ENCODE measurements around the gene MBOAT1.

MBOAT1 gene

DNA sequence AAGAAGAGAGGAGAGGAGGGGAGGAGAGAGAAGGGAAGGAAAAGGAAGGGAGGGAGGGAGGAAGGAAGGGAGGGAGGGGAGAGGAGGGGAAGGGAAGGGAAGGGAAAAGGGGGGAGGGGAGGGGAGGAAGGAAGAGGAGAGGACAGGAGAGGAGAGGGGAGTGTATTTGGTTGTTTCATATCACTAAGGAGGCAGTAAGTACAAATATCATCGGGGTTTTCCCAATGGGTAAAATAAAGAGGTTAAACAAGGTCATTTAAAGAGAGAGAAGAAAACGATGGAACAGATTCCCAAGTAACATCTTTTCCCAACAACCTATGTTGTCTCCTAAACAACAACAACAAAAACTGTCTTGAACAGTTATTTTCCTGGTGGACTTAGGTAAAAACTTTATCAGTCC lies 43.6 kb downstream of the MBOAT1 start:
- Histone ChIP-seq H3K4me1 (ENCODE audit: control insufficient read depth, insufficient read depth, low read length) (peaks cover 10% of the 10 kb centered on the region), H3K36me3 (ENCODE audit: control insufficient read depth in 2 of 2, insufficient read depth in 2 of 2, low read length in 2 of 2) (no peaks in the 10 kb centered on the region), H3K27ac (ENCODE audit: low read length) (no peak overlapping the region), H3K9me3 (ENCODE audit: control insufficient read depth in 2 of 2, low read length in 2 of 2) (no peaks in the 10 kb centered on the region), H3K4me3 (ENCODE audit: low read length in 2 of 2) (no peak overlapping the region), H3K9ac (ENCODE audit: low read length in 2 of 2) (no peak overlapping the region), H3K27me3 (ENCODE audit: control insufficient read depth in 1 of 2, insufficient read depth in 2 of 2, low read length in 2 of 2) (no peaks in the 10 kb centered on the region)

DNA sequence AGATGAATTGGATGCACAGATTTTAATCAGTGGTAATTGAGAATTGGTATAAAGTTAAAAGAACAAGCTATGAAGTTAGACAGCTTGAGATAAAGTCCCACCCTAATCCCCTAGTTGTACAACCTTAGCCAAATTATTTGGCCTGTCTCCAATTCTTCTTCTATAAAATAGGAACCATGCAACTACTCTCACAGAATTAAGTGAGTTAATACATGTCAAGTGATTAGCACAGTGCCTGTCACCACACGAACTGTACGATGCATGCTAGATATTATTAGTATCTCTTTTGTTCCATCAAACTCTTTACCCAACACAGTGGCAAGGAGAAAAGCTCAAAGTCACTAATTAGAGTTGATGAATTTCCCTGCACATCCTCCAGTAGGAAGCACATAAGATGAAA lies 44.7 kb downstream of the MBOAT1 start:
- Histone ChIP-seq H3K9me3 (ENCODE audit: control insufficient read depth in 2 of 2, low read length in 2 of 2) (no peaks in the 10 kb centered on the region), H3K4me3 (ENCODE audit: low read length in 2 of 2) (no peak overlapping the region), H3K27ac (ENCODE audit: low read length) (no peak overlapping the region), H3K36me3 (ENCODE audit: control insufficient read depth in 2 of 2, insufficient read depth in 2 of 2, low read length in 2 of 2) (no peaks in the 10 kb centered on the region), H3K4me1 (ENCODE audit: control insufficient read depth, insufficient read depth, low read length) (peaks cover 10% of the 10 kb centered on the region), H3K9ac (ENCODE audit: low read length in 2 of 2) (no peak overlapping the region), H3K27me3 (ENCODE audit: control insufficient read depth in 1 of 2, insufficient read depth in 2 of 2, low read length in 2 of 2) (no peaks in the 10 kb centered on the region)

DNA sequence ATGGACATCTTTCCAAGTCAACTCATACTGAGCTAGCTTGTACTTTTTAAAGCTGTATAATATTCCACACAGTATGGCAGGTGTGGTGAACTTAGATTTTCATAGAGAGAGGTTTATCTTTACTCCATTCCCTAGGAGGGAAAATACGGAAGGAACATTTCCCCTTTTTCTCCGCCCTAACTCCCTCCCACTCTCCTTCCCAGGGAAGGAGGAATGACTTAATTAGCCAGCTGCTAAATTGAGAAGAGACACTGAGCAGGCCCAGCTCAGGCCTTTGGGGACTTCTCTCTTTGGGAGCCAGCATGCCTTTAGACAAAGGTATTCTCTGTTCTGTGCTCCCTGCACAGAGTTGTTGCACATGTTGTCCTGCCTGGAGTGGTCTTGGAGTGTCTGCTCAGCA lies 46.1 kb downstream of the MBOAT1 start:
- H3K4me3 ChIP-seq (ENCODE audit: low read length in 2 of 2) = no peak overlapping the region
- no peak overlapping the region for H3K27ac ChIP-seq (ENCODE audit: low read length)
- H3K4me1 ChIP-seq (ENCODE audit: control insufficient read depth, insufficient read depth, low read length) = peaks cover 10% of the 10 kb centered on the region
- no peaks in the 10 kb centered on the region for H3K27me3 ChIP-seq (ENCODE audit: control insufficient read depth in 1 of 2, insufficient read depth in 2 of 2, low read length in 2 of 2)
- H3K9ac ChIP-seq (ENCODE audit: low read length in 2 of 2) = no peak overlapping the region
- H3K9me3 ChIP-seq (ENCODE audit: control insufficient read depth in 2 of 2, low read length in 2 of 2) = no peaks in the 10 kb centered on the region
- H3K36me3 ChIP-seq (ENCODE audit: control insufficient read depth in 2 of 2, insufficient read depth in 2 of 2, low read length in 2 of 2) = no peaks in the 10 kb centered on the region

DNA sequence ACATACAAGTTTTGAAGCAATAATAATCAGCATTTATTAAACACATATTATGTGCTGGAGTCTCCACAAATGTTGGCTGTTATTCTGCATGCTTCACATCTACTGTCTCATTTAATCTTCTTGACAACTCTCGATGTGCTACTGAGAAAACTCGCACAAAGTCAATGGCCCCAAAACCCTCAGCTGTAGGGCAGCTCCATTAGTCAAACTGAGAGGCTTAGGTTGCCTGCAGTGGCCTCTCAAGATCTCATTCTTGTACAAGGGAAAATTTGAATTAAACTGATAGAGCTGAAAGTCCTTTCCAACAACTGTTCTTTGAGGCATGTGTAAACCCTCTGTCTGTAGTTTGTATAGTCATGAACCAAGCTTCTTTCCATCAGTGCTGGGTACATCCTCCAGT lies 49.8 kb downstream of the MBOAT1 start:
- Histone ChIP-seq H3K27ac (ENCODE audit: low read length) (no peak overlapping the region), H3K4me1 (ENCODE audit: control insufficient read depth, insufficient read depth, low read length) (no peaks in the 10 kb centered on the region), H3K4me3 (ENCODE audit: low read length in 2 of 2) (no peak overlapping the region), H3K27me3 (ENCODE audit: control insufficient read depth in 1 of 2, insufficient read depth in 2 of 2, low read length in 2 of 2) (no peaks in the 10 kb centered on the region), H3K9me3 (ENCODE audit: control insufficient read depth in 2 of 2, low read length in 2 of 2) (no peaks in the 10 kb centered on the region), H3K36me3 (ENCODE audit: control insufficient read depth in 2 of 2, insufficient read depth in 2 of 2, low read length in 2 of 2) (no peaks in the 10 kb centered on the region), H3K9ac (ENCODE audit: low read length in 2 of 2) (no peak overlapping the region)

DNA sequence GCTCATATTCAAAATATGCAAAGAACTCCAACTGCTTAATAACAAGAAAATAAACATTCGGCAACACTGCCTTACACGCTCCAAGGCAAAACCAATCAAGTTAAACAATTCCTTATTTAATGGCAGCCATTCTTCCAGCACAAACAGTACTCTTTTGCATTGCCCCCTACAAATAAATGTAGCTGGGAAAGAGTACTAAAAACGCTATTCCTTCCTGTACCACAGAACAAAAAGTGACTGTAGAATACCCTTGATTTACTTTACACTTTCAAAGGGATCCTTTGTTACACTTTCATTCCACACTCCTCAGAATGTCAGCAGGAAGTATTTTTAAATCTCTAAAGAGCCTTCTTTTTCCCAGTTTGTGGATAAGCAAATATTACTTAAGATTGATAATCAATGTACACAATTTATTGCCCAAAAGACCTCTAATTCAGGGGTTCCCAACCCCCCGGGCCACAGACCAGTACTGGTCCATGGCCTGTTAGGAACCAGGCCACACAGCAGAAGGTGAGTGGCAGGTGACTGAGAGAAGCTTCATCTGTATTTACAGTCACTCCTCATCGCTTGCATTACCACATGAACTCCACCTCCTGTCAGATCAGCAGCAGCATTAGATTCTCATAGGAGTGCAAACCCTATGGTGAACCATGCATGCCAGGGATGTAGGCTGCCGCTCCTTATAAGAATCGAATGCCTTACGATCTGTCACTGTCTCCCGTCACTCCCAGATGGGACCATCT lies 51.6 kb downstream of the MBOAT1 start:
- Histone ChIP-seq H3K4me1 (ENCODE audit: control insufficient read depth, insufficient read depth, low read length) (no peaks in the 10 kb centered on the region), H3K27ac (ENCODE audit: low read length) (no peak overlapping the region), H3K36me3 (ENCODE audit: control insufficient read depth in 2 of 2, insufficient read depth in 2 of 2, low read length in 2 of 2) (no peaks in the 10 kb centered on the region), H3K9me3 (ENCODE audit: control insufficient read depth in 2 of 2, low read length in 2 of 2) (no peaks in the 10 kb centered on the region), H3K27me3 (ENCODE audit: control insufficient read depth in 1 of 2, insufficient read depth in 2 of 2, low read length in 2 of 2) (no peaks in the 10 kb centered on the region), H3K4me3 (ENCODE audit: low read length in 2 of 2) (no peak overlapping the region), H3K9ac (ENCODE audit: low read length in 2 of 2) (no peak overlapping the region)

DNA sequence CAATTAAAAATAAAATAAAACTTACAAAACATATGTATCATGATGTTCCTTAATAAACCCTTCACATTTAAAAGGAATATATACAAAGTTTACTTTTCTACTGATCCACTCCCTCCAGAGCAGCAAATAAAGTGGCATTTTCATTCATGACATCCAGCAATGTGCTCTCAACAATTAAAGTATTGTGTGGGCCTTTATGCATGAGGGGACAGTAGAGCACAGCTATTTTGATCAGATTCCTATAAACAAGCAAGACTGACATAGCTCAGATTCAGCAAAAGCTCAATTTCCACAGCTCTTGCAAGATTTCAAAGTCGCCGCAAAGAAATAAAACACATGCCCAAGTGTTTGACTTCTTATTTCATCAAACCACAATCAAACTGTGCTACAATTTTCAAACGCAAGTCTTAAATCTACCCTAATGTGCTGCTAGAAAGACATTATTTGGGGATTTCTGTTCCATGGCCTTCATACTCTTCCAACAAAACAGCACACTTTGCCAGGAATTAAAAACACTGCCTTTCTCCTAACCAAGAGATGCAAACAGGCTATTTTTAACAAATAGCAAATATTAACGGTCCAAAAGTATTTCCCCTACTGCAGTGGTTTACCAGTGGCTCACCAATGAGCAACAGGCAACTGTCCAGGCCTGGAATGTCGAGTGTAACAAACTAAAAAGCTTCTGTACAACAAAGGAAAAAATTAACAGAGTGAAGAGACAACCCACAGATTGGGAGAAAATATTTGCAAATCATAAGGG lies 52.3 kb downstream of the MBOAT1 start:
- H3K27ac ChIP-seq (ENCODE audit: low read length) = no peak overlapping the region
- no peaks in the 10 kb centered on the region for H3K36me3 ChIP-seq (ENCODE audit: control insufficient read depth in 2 of 2, insufficient read depth in 2 of 2, low read length in 2 of 2)
- no peaks in the 10 kb centered on the region for H3K4me1 ChIP-seq (ENCODE audit: control insufficient read depth, insufficient read depth, low read length)
- H3K9ac ChIP-seq (ENCODE audit: low read length in 2 of 2) = no peak overlapping the region
- no peaks in the 10 kb centered on the region for H3K27me3 ChIP-seq (ENCODE audit: control insufficient read depth in 1 of 2, insufficient read depth in 2 of 2, low read length in 2 of 2)
- H3K9me3 ChIP-seq (ENCODE audit: control insufficient read depth in 2 of 2, low read length in 2 of 2) = no peaks in the 10 kb centered on the region
- no peak overlapping the region for H3K4me3 ChIP-seq (ENCODE audit: low read length in 2 of 2)

DNA sequence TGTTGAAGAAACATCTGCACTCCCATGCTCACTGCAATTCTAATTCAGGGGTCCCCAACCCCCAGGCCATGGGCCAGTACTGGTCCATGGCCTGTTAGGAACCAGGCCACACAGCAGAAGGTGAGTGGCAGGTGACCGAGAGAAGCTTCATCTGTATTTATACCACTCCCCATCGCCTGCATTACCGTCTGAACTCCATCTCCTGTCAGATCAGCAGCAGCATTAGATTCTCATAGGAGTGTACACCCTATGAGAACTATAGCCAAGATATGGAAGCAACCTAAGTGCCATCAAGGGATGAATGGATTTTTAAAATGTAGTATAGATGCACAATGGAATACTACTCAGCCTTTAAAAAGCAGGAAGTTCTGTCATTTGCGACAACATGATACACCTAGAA lies 53.2 kb downstream of the MBOAT1 start:
- H3K36me3 ChIP-seq (ENCODE audit: control insufficient read depth in 2 of 2, insufficient read depth in 2 of 2, low read length in 2 of 2) = no peaks in the 10 kb centered on the region
- H3K4me3 ChIP-seq (ENCODE audit: low read length in 2 of 2) = no peak overlapping the region
- no peak overlapping the region for H3K27ac ChIP-seq (ENCODE audit: low read length)
- no peaks in the 10 kb centered on the region for H3K9me3 ChIP-seq (ENCODE audit: control insufficient read depth in 2 of 2, low read length in 2 of 2)
- no peak overlapping the region for H3K9ac ChIP-seq (ENCODE audit: low read length in 2 of 2)
- no peaks in the 10 kb centered on the region for H3K4me1 ChIP-seq (ENCODE audit: control insufficient read depth, insufficient read depth, low read length)
- no peaks in the 10 kb centered on the region for H3K27me3 ChIP-seq (ENCODE audit: control insufficient read depth in 1 of 2, insufficient read depth in 2 of 2, low read length in 2 of 2)

DNA sequence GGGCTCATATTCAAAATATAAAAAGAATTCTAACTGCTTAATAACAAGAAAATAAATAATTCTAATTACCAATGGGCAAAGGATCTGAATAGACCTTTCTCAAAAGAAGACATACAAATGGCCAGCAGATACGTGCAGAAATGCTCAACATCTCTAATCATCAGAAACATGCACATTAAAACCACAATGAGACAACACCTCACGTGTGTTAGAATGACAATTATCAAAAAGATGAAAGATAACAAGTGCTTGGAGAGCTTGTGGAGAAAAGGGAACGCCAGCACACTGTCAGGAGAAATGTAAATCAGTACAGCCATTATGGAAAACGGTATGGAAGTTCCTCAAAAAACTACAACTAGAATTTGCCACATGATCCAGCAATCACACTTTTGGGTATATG lies 53.6 kb downstream of the MBOAT1 start:
- no peaks in the 10 kb centered on the region for H3K9me3 ChIP-seq (ENCODE audit: control insufficient read depth in 2 of 2, low read length in 2 of 2)

DNA sequence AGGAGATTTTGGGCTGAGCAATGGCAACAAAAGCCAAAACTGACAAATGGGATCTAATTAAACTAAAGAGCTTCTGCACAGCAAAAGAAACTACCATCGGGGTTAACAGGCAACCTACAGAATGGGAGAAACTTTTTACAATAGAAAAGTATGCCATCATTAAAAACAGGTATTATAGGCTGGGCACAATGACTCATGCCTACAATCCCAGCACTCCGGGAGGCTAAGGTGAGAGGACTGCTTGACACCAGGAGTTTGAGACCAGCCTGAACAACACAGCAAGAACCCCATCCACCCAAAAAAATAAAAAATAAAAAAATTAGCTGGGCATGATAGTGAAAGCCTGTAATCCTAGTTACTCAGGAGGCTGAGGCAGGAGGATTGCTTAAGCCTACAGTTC lies 55.4 kb downstream of the MBOAT1 start:
- H3K27me3 ChIP-seq (ENCODE audit: control insufficient read depth in 1 of 2, insufficient read depth in 2 of 2, low read length in 2 of 2) = no peaks in the 10 kb centered on the region
- H3K4me1 ChIP-seq (ENCODE audit: control insufficient read depth, insufficient read depth, low read length) = no peaks in the 10 kb centered on the region
- H3K9me3 ChIP-seq (ENCODE audit: control insufficient read depth in 2 of 2, low read length in 2 of 2) = no peaks in the 10 kb centered on the region
- H3K36me3 ChIP-seq (ENCODE audit: control insufficient read depth in 2 of 2, insufficient read depth in 2 of 2, low read length in 2 of 2) = no peaks in the 10 kb centered on the region
- no peak overlapping the region for H3K4me3 ChIP-seq (ENCODE audit: low read length in 2 of 2)
- H3K9ac ChIP-seq (ENCODE audit: low read length in 2 of 2) = no peak overlapping the region
- no peak overlapping the region for H3K27ac ChIP-seq (ENCODE audit: low read length)

More for the DNA sequence above, 53.6 kb downstream of the MBOAT1 start:
- H3K27ac ChIP-seq (ENCODE audit: low read length) = no peak overlapping the region
- no peaks in the 10 kb centered on the region for H3K36me3 ChIP-seq (ENCODE audit: control insufficient read depth in 2 of 2, insufficient read depth in 2 of 2, low read length in 2 of 2)
- no peaks in the 10 kb centered on the region for H3K27me3 ChIP-seq (ENCODE audit: control insufficient read depth in 1 of 2, insufficient read depth in 2 of 2, low read length in 2 of 2)
- H3K4me3 ChIP-seq (ENCODE audit: low read length in 2 of 2) = no peak overlapping the region
- no peaks in the 10 kb centered on the region for H3K4me1 ChIP-seq (ENCODE audit: control insufficient read depth, insufficient read depth, low read length)
- H3K9ac ChIP-seq (ENCODE audit: low read length in 2 of 2) = no peak overlapping the region

DNA sequence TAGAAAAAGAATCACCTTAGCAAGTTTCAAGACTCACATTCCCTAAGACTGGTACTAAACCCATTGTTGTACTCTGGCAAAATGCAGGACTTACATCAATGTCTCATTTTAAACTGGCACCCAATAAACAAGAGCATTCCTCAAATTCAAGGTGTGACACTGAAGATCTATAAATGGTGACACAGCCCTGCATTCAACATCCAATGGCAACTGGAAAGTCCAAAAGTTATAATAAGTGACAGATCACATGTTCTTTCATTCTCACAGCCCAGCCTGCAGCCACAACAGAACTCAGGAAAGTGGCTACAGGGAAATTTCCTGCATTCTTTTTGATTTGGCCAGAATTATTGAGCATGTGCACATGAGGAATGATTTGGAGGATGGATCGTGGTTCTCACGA lies 57.5 kb downstream of the MBOAT1 start:
- Histone ChIP-seq H3K27me3 (ENCODE audit: control insufficient read depth in 1 of 2, insufficient read depth in 2 of 2, low read length in 2 of 2) (no peaks in the 10 kb centered on the region), H3K4me1 (ENCODE audit: control insufficient read depth, insufficient read depth, low read length) (no peaks in the 10 kb centered on the region), H3K9ac (ENCODE audit: low read length in 2 of 2) (no peak overlapping the region), H3K9me3 (ENCODE audit: control insufficient read depth in 2 of 2, low read length in 2 of 2) (no peaks in the 10 kb centered on the region), H3K36me3 (ENCODE audit: control insufficient read depth in 2 of 2, insufficient read depth in 2 of 2, low read length in 2 of 2) (no peaks in the 10 kb centered on the region), H3K27ac (ENCODE audit: low read length) (no peak overlapping the region), H3K4me3 (ENCODE audit: low read length in 2 of 2) (no peak overlapping the region)

DNA sequence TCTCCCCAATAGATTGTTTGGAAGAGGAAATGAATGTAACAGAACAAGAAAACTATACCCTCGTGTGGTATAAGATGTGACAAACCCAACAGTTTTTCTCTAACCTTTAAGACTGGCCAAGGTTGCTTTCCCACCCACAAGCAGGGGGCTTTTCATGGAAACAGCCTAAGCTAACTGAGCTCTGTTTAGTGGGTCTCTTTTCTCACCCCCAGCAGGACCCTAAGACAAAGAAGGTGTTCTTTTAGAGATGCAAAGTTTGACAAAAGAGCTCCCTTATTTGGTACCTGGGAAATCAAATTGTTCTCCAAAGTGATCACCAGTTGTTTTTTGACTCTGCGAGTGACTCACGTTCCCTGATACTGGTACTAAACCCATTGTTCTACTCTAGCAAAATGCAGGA lies 59.1 kb downstream of the MBOAT1 start:
- Histone ChIP-seq H3K4me3 (ENCODE audit: low read length in 2 of 2) (no peak overlapping the region), H3K36me3 (ENCODE audit: control insufficient read depth in 2 of 2, insufficient read depth in 2 of 2, low read length in 2 of 2) (no peaks in the 10 kb centered on the region), H3K4me1 (ENCODE audit: control insufficient read depth, insufficient read depth, low read length) (no peaks in the 10 kb centered on the region), H3K27ac (ENCODE audit: low read length) (no peak overlapping the region), H3K27me3 (ENCODE audit: control insufficient read depth in 1 of 2, insufficient read depth in 2 of 2, low read length in 2 of 2) (no peaks in the 10 kb centered on the region), H3K9me3 (ENCODE audit: control insufficient read depth in 2 of 2, low read length in 2 of 2) (no peaks in the 10 kb centered on the region), H3K9ac (ENCODE audit: low read length in 2 of 2) (no peak overlapping the region)

Data from stomach smooth muscle (tissue), 2 donors.